Measurements from ENCODE around the gene FHAD1.

Gene FHAD1

DNA sequence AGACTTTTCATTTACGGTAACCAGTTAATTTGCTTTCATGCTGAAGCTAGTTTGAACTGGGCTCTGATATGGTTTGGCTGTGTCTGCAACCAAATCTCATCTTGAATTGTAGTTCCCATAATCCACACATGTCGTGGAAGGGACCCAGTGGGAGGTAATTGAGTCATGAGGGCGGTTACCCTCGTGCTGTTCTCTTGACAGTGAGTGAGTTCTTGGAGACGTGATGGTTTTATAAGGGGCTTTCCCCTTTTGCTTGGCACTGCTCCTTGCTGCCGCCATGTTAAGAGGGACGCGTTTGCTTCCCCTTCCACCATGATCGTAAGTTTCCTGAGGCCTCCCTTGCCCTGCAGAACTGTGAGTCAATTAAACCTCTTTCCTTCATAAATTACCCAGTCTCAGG, 10.3 kb upstream of the FHAD1 start:
- Mint-ChIP-seq H3K9me3 (no peaks in the 10 kb centered on the region), H3K27ac (peak overlapping the region; percentile 61), H3K4me1 (peaks cover 27% of the 10 kb centered on the region), H3K27me3 (ENCODE audit: low read depth, poor library complexity) (no peaks in the 10 kb centered on the region), H3K4me3 (no peak overlapping the region), H3K36me3 (ENCODE audit: low read depth) (no peaks in the 10 kb centered on the region)
- TF ChIP-seq, protein P1, sequence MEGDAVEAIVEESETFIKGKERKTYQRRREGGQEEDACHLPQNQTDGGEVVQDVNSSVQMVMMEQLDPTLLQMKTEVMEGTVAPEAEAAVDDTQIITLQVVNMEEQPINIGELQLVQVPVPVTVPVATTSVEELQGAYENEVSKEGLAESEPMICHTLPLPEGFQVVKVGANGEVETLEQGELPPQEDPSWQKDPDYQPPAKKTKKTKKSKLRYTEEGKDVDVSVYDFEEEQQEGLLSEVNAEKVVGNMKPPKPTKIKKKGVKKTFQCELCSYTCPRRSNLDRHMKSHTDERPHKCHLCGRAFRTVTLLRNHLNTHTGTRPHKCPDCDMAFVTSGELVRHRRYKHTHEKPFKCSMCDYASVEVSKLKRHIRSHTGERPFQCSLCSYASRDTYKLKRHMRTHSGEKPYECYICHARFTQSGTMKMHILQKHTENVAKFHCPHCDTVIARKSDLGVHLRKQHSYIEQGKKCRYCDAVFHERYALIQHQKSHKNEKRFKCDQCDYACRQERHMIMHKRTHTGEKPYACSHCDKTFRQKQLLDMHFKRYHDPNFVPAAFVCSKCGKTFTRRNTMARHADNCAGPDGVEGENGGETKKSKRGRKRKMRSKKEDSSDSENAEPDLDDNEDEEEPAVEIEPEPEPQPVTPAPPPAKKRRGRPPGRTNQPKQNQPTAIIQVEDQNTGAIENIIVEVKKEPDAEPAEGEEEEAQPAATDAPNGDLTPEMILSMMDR (IDR thresholded peaks at IDR 0.05) = no peak
- no peak for DNase-seq

DNA sequence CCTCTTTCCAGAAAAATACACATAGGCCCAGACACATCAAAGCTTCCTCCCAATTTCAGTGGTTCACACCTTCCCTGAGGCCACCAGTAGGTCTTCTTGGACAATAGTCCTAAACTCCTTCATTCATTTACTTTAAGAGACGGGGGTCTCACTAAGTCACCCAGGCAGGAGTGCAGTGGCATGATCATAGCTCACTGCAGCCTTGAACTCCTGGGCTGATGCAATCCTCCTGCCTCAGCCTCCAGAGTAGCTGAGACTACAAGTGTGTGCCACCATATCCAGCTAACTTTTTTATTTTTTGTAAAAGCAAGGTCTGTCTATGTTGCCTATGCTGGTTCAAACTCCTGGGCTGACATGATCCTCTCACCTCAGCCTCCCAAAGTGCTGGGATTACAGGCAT, 8.2 kb upstream of the FHAD1 start:
- Mint-ChIP-seq H3K36me3 (ENCODE audit: low read depth) (no peaks in the 10 kb centered on the region), H3K27ac (no peak overlapping the region), H3K27me3 (ENCODE audit: low read depth, poor library complexity) (no peaks in the 10 kb centered on the region), H3K4me1 (peaks cover 41% of the 10 kb centered on the region), H3K4me3 (no peak overlapping the region), H3K9me3 (no peaks in the 10 kb centered on the region)
- TF ChIP-seq, protein P1 (IDR thresholded peaks at IDR 0.05) = no peak
- DNase-seq = no peak

DNA sequence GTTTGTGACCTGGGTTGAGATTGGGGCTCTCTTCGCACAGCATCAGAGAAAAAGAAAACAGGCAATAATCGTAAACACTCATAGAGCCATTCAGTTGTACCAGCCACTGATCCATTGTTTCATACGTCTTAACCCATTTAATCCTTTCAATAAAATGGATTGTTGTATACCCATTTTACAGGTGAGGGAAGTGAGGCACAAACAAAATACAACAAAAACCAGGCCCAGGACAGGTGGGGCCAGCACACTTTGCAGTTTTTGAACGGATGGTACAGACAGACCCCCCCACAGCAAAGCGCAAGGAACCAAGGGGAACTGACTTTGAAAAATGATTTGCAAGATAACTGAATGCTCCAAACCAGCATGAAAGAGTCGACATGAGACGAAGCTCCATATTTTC, 4.3 kb upstream of the FHAD1 start:
- TF ChIP-seq, protein P1 (IDR thresholded peaks at IDR 0.05) = no peak
- no peak overlapping the region for H3K4me3 Mint-ChIP-seq
- peaks cover 57% of the 10 kb centered on the region for H3K4me1 Mint-ChIP-seq
- peaks cover 17% of the 10 kb centered on the region for H3K27me3 Mint-ChIP-seq (ENCODE audit: low read depth, poor library complexity)
- DNase-seq = no peak
- H3K27ac Mint-ChIP-seq = no peak overlapping the region
- no peaks in the 10 kb centered on the region for H3K36me3 Mint-ChIP-seq (ENCODE audit: low read depth)
- H3K9me3 Mint-ChIP-seq = peaks cover 9% of the 10 kb centered on the region

DNA sequence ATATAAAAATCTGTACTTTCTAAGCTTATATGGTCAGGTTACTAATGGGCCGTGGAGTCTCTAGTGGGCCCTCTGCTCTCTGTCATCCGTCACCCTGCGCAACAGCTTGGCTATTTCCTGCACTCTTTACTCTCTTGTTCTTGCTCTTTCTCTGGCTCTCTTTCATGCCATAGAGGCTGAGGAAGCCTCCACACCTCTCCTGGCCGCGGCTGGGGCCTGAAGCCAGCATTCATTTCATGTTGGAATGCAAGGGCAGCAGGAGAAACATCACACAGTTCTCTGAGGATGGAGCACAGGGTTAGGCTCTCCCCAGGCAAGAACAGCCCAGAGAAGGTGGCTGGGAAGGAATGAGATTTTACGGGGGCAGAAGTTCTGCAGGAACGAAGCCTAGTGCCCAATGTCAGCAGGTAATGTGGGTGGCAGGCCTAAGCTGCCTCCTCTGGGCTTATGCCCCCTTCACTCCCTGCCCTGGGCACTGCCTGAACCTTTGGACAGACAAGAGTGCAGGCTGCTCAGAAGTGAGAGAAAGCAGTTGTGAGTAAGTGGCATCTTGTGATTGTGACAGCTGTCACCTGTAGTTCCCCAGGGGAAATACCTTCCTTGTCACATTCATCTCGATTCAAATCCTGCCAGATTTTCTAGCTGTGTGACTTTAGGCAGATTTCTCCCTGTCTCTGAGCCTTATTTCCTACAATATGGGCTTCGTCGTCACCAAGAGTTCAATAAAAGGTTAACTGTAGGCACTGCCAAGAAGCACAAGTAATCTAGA, 3.6 kb upstream of the FHAD1 start:
- DNase-seq = no peak
- Mint-ChIP-seq H3K27ac (peak overlapping the region; percentile 50), H3K4me1 (peaks cover 62% of the 10 kb centered on the region), H3K36me3 (ENCODE audit: low read depth) (no peaks in the 10 kb centered on the region), H3K9me3 (peaks cover 12% of the 10 kb centered on the region), H3K4me3 (no peak overlapping the region), H3K27me3 (ENCODE audit: low read depth, poor library complexity) (peaks cover 18% of the 10 kb centered on the region)
- TF ChIP-seq, protein P1 (IDR thresholded peaks at IDR 0.05) = no peak

DNA sequence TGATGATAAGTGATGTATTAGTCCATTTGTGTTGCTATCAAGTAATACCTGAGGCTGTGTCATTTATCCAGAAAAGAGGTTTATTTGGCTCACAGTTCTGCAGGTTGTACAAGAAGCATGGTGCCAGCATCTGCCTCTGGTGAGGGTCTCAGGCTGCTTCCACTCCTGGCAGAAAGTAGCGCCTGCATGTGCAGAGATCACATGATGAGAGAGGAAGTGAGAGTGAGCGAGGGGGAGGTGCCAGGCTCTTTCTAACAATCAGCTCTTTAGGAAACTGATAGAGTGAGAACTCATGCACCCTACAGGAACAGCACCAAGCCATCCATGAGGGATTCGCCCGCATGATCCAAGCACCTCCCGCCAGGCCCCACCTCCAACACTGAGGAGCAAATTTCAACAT, 2.2 kb upstream of the FHAD1 start:
- H3K4me3 Mint-ChIP-seq = peak overlapping the region; percentile 47
- no peak overlapping the region for H3K27ac Mint-ChIP-seq
- DNase-seq = no peak
- peaks cover 74% of the 10 kb centered on the region for H3K4me1 Mint-ChIP-seq
- peaks cover 12% of the 10 kb centered on the region for H3K9me3 Mint-ChIP-seq
- no peaks in the 10 kb centered on the region for H3K36me3 Mint-ChIP-seq (ENCODE audit: low read depth)
- TF ChIP-seq, protein P1 (IDR thresholded peaks at IDR 0.05) = no peak
- peaks cover 31% of the 10 kb centered on the region for H3K27me3 Mint-ChIP-seq (ENCODE audit: low read depth, poor library complexity)
